T47D (cell line): ENCODE measurements around the gene BNC1.

ENCODE experiments used
- DNase-seq, 2 experiments: peaks; one replicate each; pipeline versions ENCODE4 v3.0.0 to v3.0.0-alpha.2; 2011 to 2012; ENCODE audit warnings: low read depth in 1 of 2, low spot score in 1 of 2
- JUND ChIP-seq: IDR thresholded peaks from 2 replicates; pipeline ENCODE4 v1.6.1; 2012; ENCODE audit warnings: low read depth
- in situ Hi-C: cut with HindIII; loops from 2 replicates; pipeline ENCODE4 v1.10.0; 2016; ENCODE audit warnings: low sequenced_read_pairs, low pct_unique_long_range_greater_than_20kb

The BNC1 gene

DNA sequence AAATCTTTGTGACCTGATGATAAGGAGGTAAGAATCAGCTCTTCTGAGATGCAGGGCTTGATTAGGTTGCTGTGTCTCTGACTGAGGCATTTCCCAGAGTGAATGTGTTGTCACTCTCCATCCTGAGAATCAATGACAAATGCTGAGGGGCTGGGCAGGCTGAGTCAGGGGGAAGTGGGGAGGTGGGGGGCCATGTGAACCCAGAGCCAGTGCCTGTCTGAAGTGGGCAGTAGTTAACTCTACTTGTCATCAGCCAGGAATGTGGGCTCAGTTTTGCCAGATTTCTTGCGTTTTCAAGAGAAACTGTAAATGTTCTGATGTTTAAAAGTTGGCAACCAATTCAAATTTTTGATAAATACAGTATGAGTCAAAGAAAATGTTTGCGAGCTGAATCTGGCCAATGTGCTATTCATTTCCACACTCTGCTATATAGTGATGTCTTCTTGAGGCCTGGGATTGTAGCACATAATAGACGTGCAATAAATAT lies 3.1 kb upstream of the BNC1 start:
- no peak for DNase-seq
- TF ChIP-seq JUND = no peak
- in situ Hi-C loops = no loop called here

GRCh38 chr15:83285979-83286553 lies 1.6 kb upstream of the BNC1 start:
- DNase-seq = peak in 1 of 2 experiments; percentile 14
- in situ Hi-C loops = no loop called here
- no peak for TF ChIP-seq JUND

DNA sequence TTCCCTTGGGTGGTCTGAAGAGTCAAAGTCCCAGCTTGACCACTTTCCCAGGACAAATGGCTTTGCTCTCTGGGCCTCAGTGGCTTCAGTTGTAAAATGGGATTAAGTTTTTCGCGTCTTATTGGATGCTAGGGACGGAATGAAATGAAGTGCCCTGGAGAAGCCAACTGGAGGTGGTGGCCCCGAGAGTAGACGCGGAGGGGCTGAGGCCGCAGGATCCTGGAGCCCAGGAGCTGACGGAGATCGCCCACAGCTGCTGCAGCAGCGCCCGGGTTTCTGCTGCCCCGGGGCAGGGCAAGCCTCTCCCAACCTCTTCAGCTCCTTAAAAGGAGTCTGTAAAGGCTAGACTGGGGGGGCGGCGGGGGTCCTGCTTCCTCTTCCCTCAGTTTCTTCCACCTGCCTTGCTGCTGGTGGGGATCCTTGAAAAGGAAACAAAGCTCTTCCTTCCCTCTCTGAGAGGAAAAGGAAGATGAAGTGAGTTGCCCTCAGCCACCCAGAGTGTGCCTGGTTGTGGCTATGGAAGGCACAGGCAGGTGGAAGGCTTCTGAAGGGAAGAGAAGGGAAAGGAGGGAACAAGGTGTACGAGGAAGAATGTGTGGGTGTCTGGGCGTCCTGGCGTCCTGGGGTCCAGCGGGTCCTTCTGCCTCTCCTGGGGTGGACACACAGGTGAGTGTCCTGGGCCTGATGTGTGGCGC lies 967 bp upstream of the BNC1 start:
- DNase-seq = no peak
- TF ChIP-seq JUND = no peak
- in situ Hi-C loops = no loop called here

DNA sequence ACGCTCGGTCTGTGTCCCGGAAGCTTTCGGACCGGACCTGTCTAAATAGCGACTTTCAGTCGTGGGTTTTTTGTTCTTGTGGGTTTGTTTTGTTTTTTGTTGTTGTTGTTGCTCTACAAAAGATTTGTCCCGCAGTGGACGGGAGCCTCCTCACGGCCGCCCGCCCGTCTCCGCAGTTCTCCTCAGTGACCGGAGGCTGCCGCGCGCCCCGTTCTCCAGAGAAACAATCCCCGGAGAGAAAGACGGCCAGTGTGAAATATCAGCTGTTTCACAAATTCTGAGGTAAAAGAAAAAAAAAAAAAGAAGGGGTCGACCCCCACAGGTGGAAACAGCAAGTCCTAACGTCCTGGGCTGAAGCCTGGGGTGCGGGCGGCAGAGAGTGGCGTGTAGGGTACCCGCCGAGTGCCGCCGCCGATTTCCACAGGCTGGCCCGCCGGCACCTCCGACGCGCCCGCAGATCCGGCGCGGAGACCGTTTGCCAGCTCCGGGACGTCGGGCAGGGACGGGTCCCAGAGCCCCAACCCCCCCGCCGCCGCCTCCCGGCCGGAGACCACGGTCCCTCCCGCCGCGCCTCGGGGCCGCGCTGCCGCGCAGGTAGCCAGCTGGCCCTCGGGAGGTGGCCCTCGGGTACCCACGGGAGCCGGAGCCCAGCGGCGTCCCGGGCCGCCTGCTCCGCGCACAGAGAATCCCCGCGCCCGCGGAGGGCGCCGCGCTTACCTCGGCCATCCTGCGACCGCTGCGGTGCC lies 478 bp downstream of the BNC1 start:
- no peak for DNase-seq
- in situ Hi-C loops = no loop called here
- TF ChIP-seq JUND = no peak

DNA sequence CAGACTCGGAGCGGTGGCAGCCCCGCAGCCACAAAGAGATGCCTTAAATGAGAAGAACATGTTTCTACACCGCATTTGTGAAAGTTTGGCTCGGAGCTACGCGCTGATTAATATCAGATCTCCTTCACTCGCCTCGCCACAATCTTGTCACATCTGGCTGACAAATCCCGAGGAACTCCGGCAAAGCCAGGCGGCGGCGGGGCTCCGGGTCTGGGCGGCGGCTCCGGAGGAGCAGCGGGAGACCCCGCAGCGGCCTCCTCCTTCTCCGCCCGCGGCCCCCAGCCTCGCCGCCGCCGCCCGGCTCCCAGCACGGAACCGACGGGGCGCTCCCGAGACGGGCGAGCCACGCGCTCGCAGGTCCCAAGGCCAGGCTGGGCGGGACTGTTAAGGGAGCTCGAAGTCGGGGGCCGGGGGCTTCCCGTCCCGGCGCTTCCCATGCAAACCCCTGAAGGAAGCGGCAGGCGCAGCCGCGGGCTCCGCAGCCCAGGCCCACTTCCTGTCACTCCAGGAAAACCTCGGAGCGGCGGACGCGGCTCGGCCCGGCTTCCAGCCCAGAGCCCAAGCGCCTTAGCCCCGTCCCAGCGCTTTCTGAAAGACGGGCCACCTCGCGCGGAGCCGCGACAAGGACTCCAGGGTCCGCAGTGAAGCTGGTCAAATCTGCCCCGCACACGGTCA lies 1.2 kb downstream of the BNC1 start:
- in situ Hi-C loops = no loop called here
- no peak for DNase-seq
- no peak for TF ChIP-seq JUND

- no peak for DNase-seq
- no peak for TF ChIP-seq JUND
- in situ Hi-C loops = no loop called here
These were observed 1.7 kb downstream of the BNC1 start for GRCh38 chr15:83282776-83283137.

DNA sequence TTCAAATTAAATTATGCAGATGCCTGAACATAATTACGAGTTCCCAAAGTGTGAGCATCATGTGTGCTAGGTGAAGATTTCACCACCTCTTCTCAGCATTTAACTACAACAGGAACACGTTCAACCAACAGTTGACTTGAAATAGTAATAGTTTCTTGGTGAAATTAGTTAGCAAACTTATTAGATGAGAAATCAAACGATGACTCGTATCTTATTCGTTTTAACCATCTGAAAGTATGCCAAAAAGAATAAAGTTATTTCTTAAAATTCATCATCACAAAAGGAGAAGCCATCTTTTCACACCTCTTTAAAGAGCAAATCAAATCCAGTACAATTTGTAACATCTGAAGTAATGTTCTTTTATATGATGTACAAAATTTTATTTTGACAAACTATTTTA lies 2.3 kb downstream of the BNC1 start:
- TF ChIP-seq JUND = no peak
- in situ Hi-C loops = no loop called here
- no peak for DNase-seq

- TF ChIP-seq JUND = no peak
- in situ Hi-C loops = no loop called here
- DNase-seq = no peak
These were observed 6.3 kb downstream of the BNC1 start for GRCh38 chr15:83278191-83278590.

GRCh38 chr15:83276661-83277060 lies 7.8 kb downstream of the BNC1 start:
- no peak for DNase-seq
- in situ Hi-C loops = no loop called here
- no peak for TF ChIP-seq JUND

GRCh38 chr15:83275412-83275811 lies 9.1 kb downstream of the BNC1 start:
- in situ Hi-C loops = no loop called here
- no peak for DNase-seq
- TF ChIP-seq JUND = no peak

DNA sequence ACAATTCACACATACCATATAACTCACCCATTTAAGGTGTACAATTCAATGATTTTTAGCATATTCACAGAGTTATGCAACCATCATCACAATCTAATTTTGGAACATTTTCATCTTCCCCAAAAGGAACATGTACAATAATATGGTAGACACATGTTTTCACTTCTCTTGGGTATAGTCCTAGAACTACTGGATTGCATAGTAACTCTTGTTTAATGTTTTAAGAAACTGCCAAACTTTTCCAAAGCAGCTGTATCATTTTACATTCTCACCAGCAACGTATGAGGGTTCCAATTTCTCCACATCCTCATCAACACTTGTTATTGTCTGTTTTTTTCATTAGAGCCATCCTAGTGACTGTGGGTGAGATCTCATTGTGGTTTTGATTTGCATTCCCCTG lies 14.3 kb downstream of the BNC1 start:
- in situ Hi-C loops = no loop called here

DNA sequence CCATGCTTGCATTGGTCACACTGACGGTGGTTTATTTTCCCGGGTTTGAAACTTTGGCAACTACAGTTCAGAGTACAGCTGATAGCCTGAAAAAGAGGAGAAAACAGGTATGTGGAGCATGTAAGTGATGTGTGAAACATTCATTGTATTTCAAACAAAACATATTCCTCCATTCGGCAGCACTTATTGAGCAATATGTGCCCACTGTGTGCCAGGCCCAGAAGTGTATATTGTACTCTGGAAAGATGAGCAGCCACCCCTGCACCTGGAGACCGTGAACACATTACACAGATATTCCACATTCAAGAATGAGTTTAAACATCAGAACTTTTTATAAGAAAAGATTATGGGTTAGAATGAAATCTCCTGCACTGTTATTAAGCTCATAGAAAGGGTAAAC lies 16.3 kb downstream of the BNC1 start:
- in situ Hi-C loops = no loop called here
- no peak for DNase-seq
- no peak for TF ChIP-seq JUND

More for the DNA sequence above, 14.3 kb downstream of the BNC1 start:
- DNase-seq = no peak
- no peak for TF ChIP-seq JUND
